GM18526 (cell line): ENCODE results near the gene STXBP5.

ENCODE experiments used
- POLR2A ChIP-seq: IDR thresholded peaks from 3 replicates; pipeline ENCODE4 v1.6.1; 2011; ENCODE audit not compliant: insufficient read length; ENCODE audit errors: extremely low read depth

STXBP5 gene

GRCh38 chr6:147430811-147431210 is 226.6 kb downstream of the STXBP5 start:
- no peak for TF ChIP-seq POLR2A

DNA sequence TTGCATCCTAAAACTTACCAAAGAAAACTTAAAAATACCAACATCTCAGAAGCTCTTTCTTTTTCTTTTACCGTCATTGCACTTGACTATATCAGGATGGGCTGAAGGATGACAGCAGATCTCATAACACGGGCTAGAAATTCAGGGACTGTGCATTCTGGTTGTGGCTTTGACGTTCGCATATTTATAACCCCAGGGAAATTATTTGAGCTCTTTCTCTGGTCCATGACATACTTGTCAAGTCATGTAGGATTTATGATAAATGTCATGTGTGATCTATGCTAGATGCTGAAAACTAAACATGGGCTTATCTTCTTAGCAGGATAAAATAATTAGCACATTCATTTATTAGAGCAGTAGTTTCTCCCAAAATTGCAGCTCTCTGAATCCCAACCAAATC is 229.9 kb downstream of the STXBP5 start:
- no peak for TF ChIP-seq POLR2A

DNA sequence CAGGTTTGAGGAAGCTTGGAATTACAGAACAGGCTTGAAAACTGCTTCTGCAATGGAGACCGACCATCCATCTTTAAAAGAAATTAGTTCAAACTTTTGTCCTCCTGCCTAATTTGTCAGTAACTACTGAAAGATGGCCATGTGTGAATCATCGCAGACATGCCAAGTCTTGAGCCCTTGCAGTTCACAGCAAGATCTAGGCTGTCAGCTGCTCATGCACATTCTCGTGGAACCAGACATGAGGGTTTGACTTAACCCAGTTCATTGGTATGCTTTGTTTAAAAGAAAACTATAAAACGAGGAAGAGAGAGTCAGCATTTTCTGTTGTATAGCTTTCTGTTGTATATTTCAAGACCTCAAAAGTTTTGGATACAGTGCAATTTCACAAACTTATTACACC is 230.3 kb downstream of the STXBP5 start:
- TF ChIP-seq POLR2A, result no peak

DNA sequence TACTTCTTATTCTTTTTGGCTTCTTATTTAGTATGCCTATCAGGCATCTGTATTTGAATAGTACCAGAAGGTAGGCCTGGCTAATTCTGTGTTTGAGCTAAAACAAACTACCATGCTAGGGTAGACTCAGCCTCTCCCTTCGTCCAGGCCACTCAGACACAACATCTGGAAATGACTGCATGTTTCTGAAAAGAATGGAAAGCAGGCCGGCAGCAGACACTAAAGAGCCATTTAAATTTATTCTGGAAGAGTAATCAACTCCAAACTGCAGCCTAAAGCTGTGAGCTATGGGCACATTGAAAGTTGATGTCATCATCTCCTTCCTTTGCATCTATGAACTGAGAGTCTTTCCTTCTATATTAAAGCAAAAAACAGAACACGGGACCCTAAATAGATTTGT is 233.4 kb downstream of the STXBP5 start:
- TF ChIP-seq POLR2A, result no peak

- no peak for TF ChIP-seq POLR2A
Measured at GRCh38 chr6:147438758-147439528, 234.7 kb downstream of the STXBP5 start.
